GM18526 (cell line): Measurements from ENCODE around the gene LRRC75A.

Experiments used
- POLR2A ChIP-seq: IDR thresholded peaks from 3 replicates; pipeline ENCODE4 v1.6.1; 2011; ENCODE audit not compliant: insufficient read length; ENCODE audit errors: extremely low read depth

LRRC75A gene

DNA sequence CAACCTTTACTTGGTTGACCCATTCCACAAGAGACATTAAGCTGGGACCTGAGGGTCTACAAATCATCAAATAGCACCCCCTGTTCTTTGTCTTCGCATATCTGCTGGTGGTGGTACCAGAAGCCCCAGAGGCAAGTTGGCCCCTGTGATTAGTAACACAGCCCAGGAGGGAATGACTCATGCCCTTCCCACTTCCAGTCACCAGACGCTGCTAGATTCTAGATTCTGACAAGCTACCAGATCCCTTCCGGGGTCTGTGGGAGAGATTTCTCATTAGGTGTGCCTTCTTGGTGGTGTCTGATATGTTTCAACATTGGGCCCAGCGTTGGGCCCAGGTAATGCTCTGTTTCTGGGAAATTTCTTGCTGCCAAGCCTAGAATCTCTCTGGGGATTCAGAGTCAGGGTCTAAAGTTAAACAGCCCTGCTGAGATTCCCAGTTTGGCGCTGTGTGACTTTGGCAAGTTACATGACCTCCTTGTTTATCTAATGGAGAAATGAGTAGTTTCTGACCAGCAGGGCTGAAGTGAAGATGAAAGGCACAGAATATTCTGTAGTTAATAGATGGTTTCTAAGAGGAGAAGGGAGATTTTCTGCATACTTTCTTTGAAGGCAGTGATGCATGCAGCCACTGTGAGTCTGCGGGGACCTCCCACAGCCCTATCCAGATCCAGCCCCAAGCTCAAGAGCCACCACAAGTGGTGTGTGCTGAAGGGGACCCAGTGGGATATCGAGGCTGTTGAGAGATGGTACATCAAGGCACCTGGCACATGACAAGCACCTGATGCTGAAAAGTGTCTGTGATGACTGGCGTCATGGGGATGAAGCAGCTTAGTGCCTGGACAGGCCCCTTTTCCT is 72.7 kb downstream of the LRRC75A start:
- no peak for TF ChIP-seq POLR2A

DNA sequence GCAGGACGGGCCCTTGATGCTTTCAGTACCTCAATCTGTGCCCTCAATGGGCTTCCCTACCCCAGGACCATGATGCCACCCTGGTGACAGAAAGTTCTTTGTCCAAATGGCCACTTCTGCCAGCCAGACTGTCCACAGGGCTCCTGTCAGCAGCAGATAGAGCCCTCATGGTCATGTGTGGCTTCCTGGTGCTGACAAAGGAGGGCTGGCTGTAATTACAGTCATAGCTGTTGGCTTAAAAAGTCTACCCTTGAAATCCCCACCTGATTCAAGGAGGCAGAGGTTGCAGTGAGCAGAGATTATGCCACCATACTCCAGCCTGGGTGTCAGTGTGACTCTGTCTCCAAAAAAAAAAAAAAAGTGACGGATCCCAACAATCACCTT is 73.3 kb downstream of the LRRC75A start:
- TF ChIP-seq POLR2A: no peak

DNA sequence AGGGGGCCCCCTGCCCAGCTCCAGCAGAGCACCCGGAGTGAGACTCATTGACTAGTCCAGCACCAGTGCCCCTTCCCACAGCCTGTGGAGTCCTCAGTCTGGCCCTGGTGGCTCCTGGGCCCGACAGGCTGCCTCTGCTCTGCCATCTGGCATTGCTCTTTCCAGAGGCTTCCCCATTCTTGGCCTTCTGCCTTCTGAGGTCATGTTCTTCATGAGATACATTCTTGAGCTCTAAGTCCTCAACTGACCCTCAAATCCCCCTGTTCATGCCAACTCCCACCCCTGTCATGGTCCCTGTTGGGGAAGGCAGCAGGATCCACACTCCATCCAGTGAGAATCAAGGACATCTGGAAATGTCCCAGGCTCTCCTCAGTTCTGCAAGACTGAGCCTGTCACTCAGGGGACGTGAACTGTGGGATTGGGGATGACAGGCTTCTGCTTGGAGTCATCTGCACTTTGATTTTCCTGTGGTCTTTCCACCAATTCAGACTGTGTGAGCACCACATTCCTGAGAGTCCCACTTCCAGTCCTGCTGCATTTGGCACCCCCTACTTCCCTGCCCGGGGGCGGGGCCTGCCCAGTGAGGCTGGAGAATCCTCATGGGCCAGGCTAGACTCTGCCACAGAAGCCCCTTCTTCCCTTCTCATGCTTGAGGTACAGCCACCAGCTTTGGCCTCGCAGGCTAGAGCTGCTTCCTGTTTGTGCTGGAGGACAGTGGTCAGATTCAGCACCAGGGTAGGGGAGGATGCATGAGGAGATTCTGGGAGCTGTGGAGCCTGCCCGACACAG is 73.9 kb downstream of the LRRC75A start:
- no peak for TF ChIP-seq POLR2A

DNA sequence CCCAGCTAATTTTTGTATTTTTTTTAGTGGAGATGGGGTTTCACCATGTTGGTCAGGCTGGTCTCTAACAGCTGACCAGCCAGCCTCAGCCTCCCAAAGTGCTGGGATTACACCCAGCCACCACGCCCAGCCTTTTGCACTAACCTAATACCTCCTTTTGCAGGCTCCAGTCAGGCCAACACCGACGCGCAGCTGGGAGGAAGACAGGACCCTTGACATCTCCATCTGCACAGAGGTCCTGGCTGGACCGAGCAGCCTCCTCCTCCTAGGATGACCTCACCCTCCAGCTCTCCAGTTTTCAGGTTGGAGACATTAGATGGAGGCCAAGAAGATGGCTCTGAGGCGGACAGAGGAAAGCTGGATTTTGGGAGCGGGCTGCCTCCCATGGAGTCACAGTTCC is 74.6 kb downstream of the LRRC75A start:
- TF ChIP-seq POLR2A: no peak

DNA sequence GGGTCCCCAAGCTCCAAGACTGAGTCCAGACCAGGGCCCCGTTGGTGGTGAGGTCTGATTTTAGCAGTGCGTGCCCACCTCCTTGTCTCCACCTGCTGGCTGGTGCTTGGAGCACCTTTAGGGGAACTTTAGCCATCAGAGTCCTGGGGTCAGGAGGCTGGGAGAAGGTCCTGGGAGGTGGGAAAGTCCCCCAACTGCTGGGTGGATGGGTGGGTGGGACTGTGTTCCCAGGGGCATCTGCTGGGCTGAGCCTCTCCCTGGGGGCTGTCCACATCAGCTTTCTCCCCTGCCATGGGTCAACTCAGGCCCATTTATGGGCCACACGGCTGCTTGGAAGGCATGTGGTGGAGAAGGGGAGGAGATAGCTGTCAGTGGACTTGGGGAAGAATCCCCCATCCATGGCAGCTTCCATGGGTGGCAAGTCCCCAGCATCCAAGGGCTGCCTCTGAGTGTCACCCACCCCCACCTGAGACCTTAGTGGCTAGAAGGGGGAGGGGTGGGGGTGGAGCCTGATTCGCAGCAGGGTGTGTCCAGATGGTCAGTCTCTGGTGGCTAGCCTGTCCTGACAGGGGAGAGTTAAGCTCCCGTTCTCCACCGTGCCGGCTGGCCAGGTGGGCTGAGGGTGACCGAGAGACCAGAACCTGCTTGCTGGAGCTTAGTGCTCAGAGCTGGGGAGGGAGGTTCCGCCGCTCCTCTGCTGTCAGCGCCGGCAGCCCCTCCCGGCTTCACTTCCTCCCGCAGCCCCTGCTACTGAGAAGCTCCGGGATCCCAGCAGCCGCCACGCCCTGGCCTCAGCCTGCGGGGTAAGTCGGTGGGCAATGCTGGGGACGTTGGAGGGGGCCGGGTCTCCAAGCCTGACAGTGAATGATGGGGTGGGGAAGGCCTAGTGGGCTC is 76.7 kb downstream of the LRRC75A start, which contains the start of gene TRPV2:
Gene TRPV2, plus strand, starts transcription at position 541 of the 894 bp plus-strand sequence. CDS start 2,098 bp downstream, outside the sequence.
- peak; percentile 53 for TF ChIP-seq POLR2A

DNA sequence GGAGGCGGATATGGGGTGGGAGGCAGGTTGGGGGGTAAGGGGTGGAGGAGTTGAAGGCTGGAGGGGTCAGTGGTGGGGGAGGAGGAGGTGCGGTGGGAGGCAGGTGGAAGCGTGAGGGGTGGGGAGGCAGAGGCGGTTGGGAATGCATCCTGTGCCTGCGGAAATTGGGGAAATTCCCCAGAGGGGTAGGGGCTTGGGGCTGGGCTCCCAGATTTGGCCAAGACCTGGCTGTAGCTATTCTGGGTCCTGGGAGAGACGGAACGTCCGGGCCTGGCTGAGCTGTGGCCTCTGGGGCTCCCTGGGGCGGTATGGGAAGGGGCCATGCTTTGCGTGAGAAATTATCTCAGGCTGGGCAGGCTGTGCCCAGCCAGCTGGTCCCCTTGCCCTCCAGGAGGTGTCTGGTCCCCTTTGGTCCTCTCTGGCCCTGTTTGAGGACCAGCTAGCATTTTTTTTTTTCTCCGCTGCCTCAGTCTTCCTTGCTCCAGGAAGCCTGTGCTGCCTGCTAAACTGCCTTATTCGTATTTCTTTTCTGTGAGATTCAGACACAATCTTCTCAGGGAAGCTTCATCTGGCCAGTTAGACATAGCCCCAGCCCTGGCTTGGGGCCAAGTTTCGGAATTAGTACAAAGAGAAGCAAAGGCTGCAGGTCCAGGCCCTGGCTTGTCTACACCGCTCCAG is 83.9 kb downstream of the LRRC75A start:
- peak; percentile 22 for TF ChIP-seq POLR2A

DNA sequence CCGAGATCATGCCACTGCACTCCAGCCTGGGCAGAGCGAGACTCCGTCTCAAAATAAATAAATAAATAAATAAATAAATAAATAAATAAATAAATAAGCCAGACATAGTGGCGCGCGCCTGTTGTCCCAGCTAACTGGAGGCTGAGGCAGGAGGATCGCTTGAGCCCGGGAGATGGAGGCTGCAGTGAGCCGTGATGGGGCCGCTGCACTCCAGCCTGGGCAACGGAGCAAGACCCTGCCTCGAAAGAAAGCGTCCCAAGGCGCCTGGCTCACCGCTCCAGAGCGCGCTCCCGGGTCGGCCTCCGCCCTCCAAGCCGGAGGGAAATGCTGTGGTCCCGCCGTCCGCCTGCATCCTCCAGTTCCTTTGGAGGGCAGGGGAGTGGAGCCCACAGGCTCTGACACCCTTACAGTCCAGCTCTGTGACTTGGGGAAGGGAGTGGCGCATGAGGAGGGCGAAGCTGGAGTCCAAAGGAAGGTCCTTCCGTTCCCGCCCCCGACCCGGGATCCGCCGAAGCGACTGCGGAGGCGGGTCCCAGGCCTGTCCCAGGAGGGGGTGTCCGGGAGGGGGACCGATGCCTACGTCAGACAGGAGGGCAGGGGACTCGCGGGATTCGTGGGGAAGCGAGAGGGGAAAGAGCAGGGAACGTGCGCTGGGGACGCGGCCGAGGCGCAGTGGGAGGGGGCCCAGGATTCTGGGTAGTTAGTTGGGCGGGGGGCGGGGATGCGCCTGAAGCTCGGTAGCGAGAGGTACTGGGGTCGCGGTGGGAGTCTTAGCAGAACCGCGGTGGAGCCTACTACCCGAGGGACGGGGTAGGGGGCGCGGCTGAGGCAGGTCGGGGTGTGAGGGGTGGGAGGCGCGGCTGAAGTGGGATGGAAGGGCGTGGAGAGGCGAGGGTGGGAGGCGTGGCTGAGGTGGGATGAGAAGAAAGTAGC is 85.0 kb downstream of the LRRC75A start:
- TF ChIP-seq POLR2A: no peak

DNA sequence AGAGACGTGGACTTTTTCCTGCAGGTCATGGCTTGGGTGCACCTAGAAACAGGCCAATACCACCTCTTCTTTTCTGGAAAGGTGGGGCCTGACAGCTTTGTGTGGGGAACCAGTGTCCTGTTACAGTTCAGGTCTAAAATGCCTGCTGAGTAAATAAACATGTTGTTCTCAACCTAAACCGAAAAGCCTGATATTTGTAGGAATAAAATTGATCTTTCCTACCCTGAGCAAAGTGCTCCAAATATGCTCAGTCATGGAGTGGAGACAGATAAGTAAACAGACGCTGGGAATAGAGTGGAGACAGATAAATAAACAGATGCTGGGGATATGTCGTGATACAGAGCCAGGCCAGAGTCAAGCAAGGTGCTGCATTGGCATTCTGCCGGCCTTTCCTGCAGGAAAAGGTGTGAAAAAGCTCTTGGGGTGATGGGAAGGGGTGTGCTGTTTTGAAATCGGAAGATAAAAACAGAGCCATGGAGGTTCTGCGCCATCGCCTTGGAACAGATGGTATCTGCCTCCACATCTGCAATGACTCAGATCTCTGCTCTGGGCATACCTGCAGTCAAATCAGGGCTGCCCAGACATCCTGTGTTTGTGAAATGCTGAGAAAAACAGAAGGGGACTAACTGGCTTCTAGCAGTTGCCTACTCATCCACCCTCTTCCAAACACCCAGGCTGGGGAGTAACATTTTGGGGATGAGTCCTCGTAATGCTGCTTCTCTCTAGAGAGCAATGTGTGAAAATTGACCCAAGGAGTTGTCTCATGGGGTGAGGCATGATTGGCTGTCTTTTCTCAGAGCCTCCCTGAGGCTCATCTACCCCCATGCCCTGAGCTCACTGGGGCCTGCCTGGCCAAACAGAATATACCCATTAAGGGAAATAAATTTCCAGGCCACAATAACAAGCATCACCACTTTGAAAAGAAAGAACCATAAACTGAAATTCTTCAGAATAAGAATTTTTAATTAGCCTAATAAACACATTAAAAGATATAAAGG is 93.4 kb downstream of the LRRC75A start:
- no peak for TF ChIP-seq POLR2A
